ENCODE measurements around the gene ATF7IP.

ATF7IP gene

DNA sequence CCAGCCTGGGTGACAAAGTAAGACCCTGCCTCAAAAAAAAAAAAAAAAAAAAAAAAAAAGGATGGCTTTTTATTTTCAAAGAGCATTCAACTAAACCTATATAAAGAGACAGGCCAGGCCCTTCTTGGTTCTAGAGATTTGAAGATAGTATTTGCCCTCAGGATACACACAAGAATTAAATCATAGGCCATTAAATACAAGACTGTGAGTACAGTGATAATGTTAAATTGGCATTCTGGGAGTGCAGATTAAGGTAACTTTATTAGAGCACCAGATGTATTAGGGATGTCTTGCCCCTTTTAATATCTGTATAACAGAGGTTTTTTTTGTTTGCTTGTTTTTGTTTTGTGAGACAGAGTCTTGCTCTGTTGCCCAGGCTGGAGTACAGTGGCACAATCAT is 61.3 kb downstream of the ATF7IP start:
- Histone ChIP-seq H3K36me3 (ENCODE audit: control insufficient read depth, insufficient read depth, low read length) (peaks cover 5% of the 10 kb centered on the region), H3K4me3 (ENCODE audit: low read depth, low read length) (no peak overlapping the region), H3K9me3 (ENCODE audit: control insufficient read depth, insufficient read depth, low read length) (no peaks in the 10 kb centered on the region), H3K4me1 (ENCODE audit: control insufficient read depth, insufficient read depth, low read length) (no peaks in the 10 kb centered on the region), H3K9ac (ENCODE audit: low read depth, low read length) (no peak overlapping the region), H3K27me3 (ENCODE audit: control insufficient read depth, insufficient read depth, low read length) (no peaks in the 10 kb centered on the region)

DNA sequence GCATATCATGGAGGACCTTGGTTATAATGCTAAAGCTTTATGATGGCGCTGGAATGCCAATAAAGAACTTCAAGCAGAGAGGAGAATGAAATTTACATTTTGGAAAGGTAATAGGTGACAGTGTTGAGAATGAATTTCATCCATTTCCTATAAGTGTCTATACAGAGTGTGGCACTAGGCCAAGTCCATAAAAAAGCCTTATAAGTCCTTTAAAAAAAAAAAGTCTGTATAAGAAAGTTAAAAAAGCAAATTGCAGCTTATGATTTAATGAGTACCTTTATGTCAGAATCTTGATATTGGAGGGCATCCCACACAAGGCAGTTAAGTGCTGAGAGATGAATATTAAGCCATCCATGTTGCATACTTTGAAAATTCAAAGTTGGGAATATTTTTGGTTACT is 62.4 kb downstream of the ATF7IP start:
- H3K4me3 ChIP-seq (ENCODE audit: low read depth, low read length): no peak overlapping the region

DNA sequence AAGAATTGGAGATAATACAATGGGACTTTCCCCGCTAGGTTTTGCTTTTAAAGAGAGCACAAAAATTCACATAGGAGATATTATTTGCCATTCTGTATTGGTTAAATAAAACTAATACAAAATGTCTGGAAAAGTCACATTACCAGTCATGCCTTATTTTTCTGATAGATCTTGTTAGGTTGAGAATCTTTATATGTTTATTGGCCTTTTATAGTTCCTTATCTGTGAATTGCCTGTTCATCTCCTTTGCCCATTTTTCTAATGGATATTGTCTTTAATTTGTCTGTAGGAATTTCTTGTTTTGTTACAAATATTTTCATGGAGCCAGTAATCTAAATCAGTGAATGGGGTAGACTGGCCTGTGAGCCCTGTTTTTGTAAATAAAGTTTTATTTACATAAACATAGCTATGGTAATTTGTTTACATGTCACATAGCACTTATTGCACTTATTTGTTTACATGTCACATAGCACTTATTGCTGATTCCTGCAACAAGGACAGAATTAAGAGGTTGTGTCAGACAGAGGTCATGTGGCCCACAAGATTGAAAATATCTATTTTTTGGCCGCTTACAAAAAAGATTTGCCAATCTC is 65.0 kb downstream of the ATF7IP start:
- H3K4me3 ChIP-seq (ENCODE audit: low read depth, low read length): no peak overlapping the region
- H3K36me3 ChIP-seq (ENCODE audit: control insufficient read depth, insufficient read depth, low read length): no peaks in the 10 kb centered on the region
- no peaks in the 10 kb centered on the region for H3K4me1 ChIP-seq (ENCODE audit: control insufficient read depth, insufficient read depth, low read length)
- no peaks in the 10 kb centered on the region for H3K27me3 ChIP-seq (ENCODE audit: control insufficient read depth, insufficient read depth, low read length)
- H3K9ac ChIP-seq (ENCODE audit: low read depth, low read length): no peak overlapping the region
- no peaks in the 10 kb centered on the region for H3K9me3 ChIP-seq (ENCODE audit: control insufficient read depth, insufficient read depth, low read length)

More for the DNA sequence above, 62.4 kb downstream of the ATF7IP start:
- no peaks in the 10 kb centered on the region for H3K27me3 ChIP-seq (ENCODE audit: control insufficient read depth, insufficient read depth, low read length)
- no peaks in the 10 kb centered on the region for H3K4me1 ChIP-seq (ENCODE audit: control insufficient read depth, insufficient read depth, low read length)
- peaks cover 5% of the 10 kb centered on the region for H3K36me3 ChIP-seq (ENCODE audit: control insufficient read depth, insufficient read depth, low read length)
- no peaks in the 10 kb centered on the region for H3K9me3 ChIP-seq (ENCODE audit: control insufficient read depth, insufficient read depth, low read length)
- H3K9ac ChIP-seq (ENCODE audit: low read depth, low read length): no peak overlapping the region

DNA sequence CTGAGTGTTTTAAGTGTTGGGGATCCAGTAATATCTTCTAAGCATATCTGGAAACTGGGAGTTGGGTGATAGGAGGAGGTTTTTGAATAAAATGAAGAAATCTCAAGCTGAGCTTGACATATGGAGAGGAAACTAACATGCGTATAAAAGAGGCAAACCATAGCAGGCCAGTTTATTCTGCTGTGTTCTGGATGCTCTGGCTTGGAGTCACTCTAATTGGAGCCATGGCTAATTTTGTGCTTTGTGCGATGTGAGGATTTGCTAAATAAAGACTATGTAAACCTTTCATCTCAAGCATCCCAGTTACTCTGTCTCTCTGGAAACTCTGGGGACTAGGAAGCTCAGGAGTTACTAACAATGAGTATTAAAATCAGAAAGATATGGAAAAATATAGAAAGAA is 66.5 kb downstream of the ATF7IP start:
- Histone ChIP-seq H3K9me3 (ENCODE audit: control insufficient read depth, insufficient read depth, low read length) (no peaks in the 10 kb centered on the region), H3K4me1 (ENCODE audit: control insufficient read depth, insufficient read depth, low read length) (no peaks in the 10 kb centered on the region), H3K9ac (ENCODE audit: low read depth, low read length) (no peak overlapping the region), H3K36me3 (ENCODE audit: control insufficient read depth, insufficient read depth, low read length) (no peaks in the 10 kb centered on the region), H3K27me3 (ENCODE audit: control insufficient read depth, insufficient read depth, low read length) (no peaks in the 10 kb centered on the region), H3K4me3 (ENCODE audit: low read depth, low read length) (no peak overlapping the region)

DNA sequence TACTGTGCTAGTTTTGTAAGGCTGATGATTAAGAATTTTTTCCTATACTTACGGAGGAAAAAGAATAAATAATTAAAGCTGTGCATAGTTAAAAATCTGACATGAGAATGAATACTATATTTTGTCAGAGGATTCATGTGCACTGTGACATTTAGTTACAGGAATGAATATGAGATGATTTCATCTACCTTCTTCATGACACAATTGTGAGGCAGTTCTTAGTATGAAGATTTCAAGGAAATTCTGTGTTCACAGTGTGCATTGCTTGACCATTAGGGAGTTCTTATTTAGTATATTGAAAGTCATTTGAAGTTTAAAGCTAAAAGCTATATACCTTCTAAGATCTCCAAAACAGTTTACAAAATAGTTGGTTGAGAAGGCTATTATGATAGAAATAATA is 70.1 kb downstream of the ATF7IP start:
- Histone ChIP-seq H3K9ac (ENCODE audit: low read depth, low read length) (no peak overlapping the region), H3K36me3 (ENCODE audit: control insufficient read depth, insufficient read depth, low read length) (no peaks in the 10 kb centered on the region), H3K4me1 (ENCODE audit: control insufficient read depth, insufficient read depth, low read length) (no peaks in the 10 kb centered on the region), H3K4me3 (ENCODE audit: low read depth, low read length) (no peak overlapping the region), H3K27me3 (ENCODE audit: control insufficient read depth, insufficient read depth, low read length) (no peaks in the 10 kb centered on the region), H3K9me3 (ENCODE audit: control insufficient read depth, insufficient read depth, low read length) (no peaks in the 10 kb centered on the region)

DNA sequence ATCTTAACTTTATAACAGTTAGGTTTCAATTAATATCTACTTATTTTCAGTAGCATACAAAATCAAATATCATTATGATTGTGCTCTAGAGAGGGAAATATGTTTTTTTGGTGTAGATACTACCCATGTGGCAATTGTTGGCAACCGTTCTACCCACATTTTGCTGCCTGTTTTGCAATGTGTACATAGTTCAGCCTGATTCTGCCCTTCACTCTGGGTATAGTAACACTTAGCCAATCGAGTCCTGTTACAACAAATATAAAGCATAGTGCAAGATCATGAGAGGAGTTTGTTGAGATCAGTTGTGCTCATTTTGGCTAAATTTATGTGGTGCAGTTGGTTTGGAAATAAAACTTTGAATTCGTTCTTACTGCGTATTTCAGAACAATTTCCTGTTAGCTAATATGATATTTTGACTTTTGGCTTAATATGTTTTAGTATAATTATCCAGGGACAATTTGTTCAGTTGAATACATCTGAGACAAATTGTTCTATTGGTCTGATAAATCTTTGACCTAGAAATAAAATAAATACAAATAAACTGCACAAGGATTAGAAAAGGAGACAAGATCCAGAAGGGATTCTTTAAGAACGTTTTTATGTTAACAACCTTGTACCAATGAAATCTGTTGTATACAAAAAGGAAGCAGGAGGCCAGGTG is 76.9 kb downstream of the ATF7IP start:
- Histone ChIP-seq H3K4me1 (ENCODE audit: control insufficient read depth, insufficient read depth, low read length) (no peaks in the 10 kb centered on the region), H3K9ac (ENCODE audit: low read depth, low read length) (no peak overlapping the region), H3K27me3 (ENCODE audit: control insufficient read depth, insufficient read depth, low read length) (no peaks in the 10 kb centered on the region), H3K9me3 (ENCODE audit: control insufficient read depth, insufficient read depth, low read length) (no peaks in the 10 kb centered on the region), H3K36me3 (ENCODE audit: control insufficient read depth, insufficient read depth, low read length) (no peaks in the 10 kb centered on the region), H3K4me3 (ENCODE audit: low read depth, low read length) (no peak overlapping the region)

DNA sequence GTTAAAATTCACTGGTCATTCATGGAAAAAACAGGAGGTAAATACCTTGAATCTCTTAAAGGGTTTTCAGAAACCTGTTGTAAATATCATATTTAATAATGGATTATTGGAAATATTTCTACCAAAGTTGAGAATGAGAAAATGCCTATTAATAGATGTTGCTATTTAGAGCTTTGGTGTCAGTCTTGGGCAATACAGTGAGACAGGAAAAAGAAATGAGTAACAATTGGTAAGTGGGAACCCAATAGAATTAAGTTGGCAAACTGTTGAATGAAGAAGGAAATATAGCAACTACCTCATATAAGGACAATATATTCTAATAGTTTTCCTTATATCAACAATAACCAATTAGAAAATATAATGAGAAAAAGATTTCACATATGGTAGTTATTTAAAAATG is 78.0 kb downstream of the ATF7IP start:
- Histone ChIP-seq H3K9ac (ENCODE audit: low read depth, low read length) (no peak overlapping the region), H3K9me3 (ENCODE audit: control insufficient read depth, insufficient read depth, low read length) (no peaks in the 10 kb centered on the region), H3K27me3 (ENCODE audit: control insufficient read depth, insufficient read depth, low read length) (no peaks in the 10 kb centered on the region), H3K36me3 (ENCODE audit: control insufficient read depth, insufficient read depth, low read length) (no peaks in the 10 kb centered on the region), H3K4me3 (ENCODE audit: low read depth, low read length) (no peak overlapping the region), H3K4me1 (ENCODE audit: control insufficient read depth, insufficient read depth, low read length) (no peaks in the 10 kb centered on the region)

DNA sequence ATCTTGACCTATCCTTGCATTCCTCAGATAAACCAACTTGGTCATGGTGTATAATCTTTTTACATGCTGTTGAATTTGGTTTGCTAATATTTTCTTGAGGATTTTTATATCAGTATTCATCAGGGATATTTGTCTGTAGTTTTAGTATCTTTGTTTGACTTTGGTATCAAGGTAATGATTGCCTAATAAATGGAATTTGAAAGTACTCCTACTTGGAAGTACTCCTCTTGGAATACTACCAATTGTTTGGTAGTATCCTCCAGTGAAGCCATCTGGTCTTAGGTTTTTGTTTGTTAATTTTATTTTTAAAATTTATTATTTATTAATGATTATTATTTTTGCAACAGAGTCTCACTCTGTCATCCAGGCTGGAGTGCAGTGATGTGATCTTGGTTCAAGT is 85.0 kb downstream of the ATF7IP start:
- H3K9ac ChIP-seq (ENCODE audit: low read depth, low read length): no peak overlapping the region
- H3K4me3 ChIP-seq (ENCODE audit: low read depth, low read length): no peak overlapping the region
- no peaks in the 10 kb centered on the region for H3K4me1 ChIP-seq (ENCODE audit: control insufficient read depth, insufficient read depth, low read length)
- H3K9me3 ChIP-seq (ENCODE audit: control insufficient read depth, insufficient read depth, low read length): no peaks in the 10 kb centered on the region
- H3K36me3 ChIP-seq (ENCODE audit: control insufficient read depth, insufficient read depth, low read length): no peaks in the 10 kb centered on the region
- no peaks in the 10 kb centered on the region for H3K27me3 ChIP-seq (ENCODE audit: control insufficient read depth, insufficient read depth, low read length)

GRCh38 chr12:14452336-14452735 is 86.9 kb downstream of the ATF7IP start:
- Histone ChIP-seq H3K9me3 (ENCODE audit: control insufficient read depth, insufficient read depth, low read length) (no peaks in the 10 kb centered on the region), H3K9ac (ENCODE audit: low read depth, low read length) (no peak overlapping the region), H3K4me3 (ENCODE audit: low read depth, low read length) (no peak overlapping the region), H3K4me1 (ENCODE audit: control insufficient read depth, insufficient read depth, low read length) (no peaks in the 10 kb centered on the region), H3K36me3 (ENCODE audit: control insufficient read depth, insufficient read depth, low read length) (peaks cover 4% of the 10 kb centered on the region), H3K27me3 (ENCODE audit: control insufficient read depth, insufficient read depth, low read length) (no peaks in the 10 kb centered on the region)

DNA sequence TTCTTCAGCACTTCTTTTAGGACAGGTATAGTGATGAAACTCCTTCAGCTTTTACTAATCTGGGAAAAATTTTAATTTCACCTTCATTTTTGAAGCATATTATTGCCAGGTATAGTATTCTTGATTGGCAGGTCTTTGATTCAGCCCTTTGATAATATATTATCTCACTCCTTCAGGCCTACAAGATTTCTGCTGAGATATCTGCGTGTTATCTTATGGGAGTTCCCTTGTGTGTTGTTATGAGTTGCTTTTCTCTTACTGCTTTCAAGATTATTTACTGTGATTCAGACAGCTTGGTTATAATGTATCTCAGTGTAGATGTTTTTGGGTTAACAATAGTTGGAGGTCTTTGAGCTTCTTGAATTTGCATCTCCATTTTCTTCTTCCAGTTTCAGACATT is 87.4 kb downstream of the ATF7IP start:
- Histone ChIP-seq H3K4me3 (ENCODE audit: low read depth, low read length) (no peak overlapping the region), H3K9ac (ENCODE audit: low read depth, low read length) (no peak overlapping the region), H3K27me3 (ENCODE audit: control insufficient read depth, insufficient read depth, low read length) (no peaks in the 10 kb centered on the region), H3K9me3 (ENCODE audit: control insufficient read depth, insufficient read depth, low read length) (no peaks in the 10 kb centered on the region), H3K36me3 (ENCODE audit: control insufficient read depth, insufficient read depth, low read length) (peaks cover 4% of the 10 kb centered on the region), H3K4me1 (ENCODE audit: control insufficient read depth, insufficient read depth, low read length) (no peaks in the 10 kb centered on the region)

DNA sequence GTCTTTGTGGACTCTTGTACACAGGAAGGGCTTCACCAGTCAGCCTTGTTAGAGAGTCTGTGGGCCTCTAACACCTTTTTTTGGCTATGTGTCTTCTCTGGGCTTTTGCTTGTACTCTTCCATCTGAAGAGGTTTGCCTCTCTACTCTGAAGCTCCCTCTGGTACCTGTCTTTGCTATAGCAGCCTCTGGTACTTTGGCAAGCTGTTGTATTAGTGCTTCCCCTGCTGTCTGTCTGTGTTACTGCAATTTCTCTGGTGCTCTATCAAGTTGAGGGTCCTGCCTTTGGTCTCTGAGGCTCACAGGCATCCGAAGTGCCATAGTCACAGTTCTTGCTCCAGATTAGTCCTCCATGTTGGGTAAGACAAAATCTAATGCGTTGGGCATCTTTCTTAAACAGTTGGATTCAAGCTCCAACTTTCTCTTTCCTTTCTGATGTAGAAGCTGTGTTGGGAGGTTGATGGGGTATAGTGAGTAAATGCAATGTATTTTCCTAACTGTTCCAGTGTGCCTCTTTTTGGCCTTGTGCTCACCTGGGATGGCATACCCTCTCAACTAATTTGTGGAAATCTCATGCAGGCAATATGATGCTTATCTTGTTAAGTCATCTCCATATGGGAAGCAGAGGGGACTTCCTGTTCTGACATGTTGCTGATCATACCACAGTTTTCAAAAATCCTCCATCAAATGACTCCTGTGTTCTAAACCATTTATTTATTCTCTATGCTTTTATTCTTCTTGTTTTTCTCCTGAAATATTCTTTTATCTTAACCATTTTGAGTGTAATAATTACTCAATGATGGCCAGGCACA is 88.8 kb downstream of the ATF7IP start:
- no peak overlapping the region for H3K4me3 ChIP-seq (ENCODE audit: low read depth, low read length)

More for the DNA sequence above, 88.8 kb downstream of the ATF7IP start:
- Histone ChIP-seq H3K9ac (ENCODE audit: low read depth, low read length) (no peak overlapping the region), H3K4me1 (ENCODE audit: control insufficient read depth, insufficient read depth, low read length) (no peaks in the 10 kb centered on the region), H3K27me3 (ENCODE audit: control insufficient read depth, insufficient read depth, low read length) (no peaks in the 10 kb centered on the region), H3K36me3 (ENCODE audit: control insufficient read depth, insufficient read depth, low read length) (peaks cover 4% of the 10 kb centered on the region), H3K9me3 (ENCODE audit: control insufficient read depth, insufficient read depth, low read length) (no peaks in the 10 kb centered on the region)

Measured in iPS-15b (cell line).